GM19438 (cell line): ENCODE measurements around the gene LYST.
"Not testable (repeated sequence)": the region's sequence is repeated elsewhere in the genome, so short reads cannot be mapped to it uniquely, and the experiment has no call there.

Experiments used
- ATAC-seq: cut with Tn5 transposase; IDR thresholded peaks from one replicate; pipeline ENCODE4 v1.9.1; 2021; ENCODE audit warnings: low read depth; ENCODE audit not compliant: unreplicated experiment

The LYST gene

GRCh38 chr1:235663628-235664027, 203.1 kb downstream of the LYST start:
- ATAC-seq: no peak

DNA sequence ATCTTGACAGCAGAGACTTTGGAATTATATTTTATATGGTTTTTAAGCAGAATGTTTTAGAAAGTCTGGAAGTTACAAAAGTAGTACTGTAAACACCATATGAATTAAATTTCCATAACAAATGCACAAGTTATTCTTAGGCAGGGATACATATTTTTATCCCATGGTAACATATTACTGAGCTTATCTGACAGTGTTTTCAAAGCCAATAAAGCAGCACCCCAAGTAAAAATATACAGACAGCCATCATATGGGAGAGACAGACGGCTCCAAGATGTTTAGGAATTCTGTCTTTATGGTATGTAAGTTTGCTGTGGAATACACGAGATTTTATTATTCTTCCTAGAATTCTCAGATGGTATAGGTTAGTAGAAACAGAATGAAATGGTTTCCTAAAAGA, 205.1 kb downstream of the LYST start:
- ATAC-seq: no peak

GRCh38 chr1:235659186-235659771, 207.4 kb downstream of the LYST start:
- no peak for ATAC-seq

DNA sequence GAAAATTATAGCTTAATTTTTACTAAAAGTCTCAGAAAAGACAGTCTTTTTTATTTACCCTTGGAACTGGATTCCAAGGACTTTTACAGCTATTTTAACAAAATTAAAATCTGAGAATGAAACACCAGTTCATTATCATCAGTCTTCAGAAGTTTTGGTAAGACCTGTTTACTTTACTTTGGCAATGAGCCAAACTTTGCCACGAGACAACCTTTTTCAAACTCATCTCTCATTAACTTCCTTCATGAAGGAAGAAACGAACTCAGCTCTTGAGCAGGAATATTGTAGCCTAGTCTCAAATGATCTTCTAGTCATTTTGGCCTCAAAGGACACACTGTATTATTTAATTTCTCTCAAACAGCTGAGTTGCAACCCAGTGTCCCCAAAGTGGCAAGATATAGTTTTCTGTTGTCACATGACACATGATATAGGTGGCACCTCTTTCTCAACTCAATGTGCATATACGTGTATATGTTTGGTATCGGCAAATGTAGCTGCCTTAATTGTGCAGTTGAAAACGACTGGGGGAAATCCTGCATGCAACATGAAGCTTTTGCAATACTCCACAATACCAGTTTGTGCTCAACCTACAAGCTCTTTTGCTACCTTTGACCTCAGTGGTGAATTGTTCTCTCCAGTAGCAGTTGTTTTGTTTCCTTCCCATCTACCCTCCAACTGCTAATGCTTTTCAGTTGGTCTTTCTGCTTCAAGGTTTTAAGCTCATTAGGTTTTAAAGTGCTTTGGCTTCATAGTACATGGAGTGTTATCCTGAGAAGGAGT, 208.8 kb downstream of the LYST start:
- no peak for ATAC-seq

DNA sequence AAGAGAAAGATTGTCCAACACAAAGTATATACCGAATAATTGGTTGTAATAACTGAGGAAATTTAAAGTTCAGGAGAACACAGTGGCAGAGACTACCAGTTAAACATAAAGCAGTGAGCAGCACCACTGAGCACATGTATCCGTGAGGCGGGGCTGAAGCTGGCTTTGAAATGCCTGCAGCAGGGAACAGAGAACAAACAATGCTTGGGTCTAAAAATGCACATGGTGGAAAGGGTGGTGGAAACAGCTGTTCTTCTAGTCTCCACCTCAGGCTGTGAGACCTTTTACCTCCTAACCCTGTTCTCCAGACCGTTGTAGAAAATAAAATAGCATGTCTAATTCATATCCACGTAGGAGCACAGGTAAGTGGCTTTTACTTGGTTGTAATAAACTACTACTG, 209.4 kb downstream of the LYST start:
- ATAC-seq: no peak

DNA sequence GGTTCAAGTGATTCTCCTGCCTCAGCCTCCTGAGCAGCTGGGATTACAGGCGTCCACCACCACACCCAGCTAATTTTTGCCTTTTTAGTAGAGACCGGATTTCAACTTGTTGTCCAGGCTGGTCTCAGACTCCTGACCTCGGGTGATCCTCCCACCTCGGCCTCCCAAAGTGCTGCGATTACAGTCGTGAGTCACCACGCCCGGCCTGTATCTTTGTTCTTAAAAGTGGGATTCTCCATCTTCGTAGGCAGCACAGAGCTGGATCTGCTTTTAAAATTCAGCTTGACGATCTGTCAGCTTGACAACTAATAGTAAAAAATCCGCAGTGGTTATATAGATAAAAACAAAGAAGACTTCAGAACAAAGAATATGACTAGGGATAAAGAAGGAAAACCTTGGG, 214.3 kb downstream of the LYST start:
- ATAC-seq: no peak

DNA sequence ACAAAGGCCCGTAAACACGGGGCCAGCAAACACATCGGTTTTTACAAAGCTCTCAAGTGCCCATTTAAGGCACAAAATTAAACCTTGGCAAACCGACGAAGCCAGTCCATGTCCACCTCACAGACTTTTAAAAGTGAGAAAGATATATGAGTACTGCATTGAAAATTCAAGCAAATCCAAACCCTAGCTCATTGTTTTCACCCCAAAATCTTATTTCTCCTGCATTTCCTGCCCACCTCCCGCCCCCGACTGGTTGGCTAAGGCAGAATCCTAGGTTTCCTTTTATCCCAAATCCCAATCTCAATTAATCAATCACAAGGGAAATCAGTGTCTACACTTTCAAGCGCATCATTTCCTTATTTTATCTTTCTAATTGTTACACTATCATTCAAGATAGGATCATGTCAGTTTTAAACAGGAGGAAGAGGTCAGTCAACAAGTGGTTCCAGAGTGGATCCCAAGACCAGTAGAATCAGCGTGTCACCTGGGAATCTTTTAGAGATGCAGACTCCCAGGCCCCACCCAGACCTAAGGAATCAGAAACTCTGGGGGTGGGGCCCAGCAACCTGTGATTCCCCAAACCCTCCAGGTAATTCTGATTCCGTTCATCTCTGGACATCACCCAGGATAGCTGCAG, 215.4 kb downstream of the LYST start:
- ATAC-seq: no peak

DNA sequence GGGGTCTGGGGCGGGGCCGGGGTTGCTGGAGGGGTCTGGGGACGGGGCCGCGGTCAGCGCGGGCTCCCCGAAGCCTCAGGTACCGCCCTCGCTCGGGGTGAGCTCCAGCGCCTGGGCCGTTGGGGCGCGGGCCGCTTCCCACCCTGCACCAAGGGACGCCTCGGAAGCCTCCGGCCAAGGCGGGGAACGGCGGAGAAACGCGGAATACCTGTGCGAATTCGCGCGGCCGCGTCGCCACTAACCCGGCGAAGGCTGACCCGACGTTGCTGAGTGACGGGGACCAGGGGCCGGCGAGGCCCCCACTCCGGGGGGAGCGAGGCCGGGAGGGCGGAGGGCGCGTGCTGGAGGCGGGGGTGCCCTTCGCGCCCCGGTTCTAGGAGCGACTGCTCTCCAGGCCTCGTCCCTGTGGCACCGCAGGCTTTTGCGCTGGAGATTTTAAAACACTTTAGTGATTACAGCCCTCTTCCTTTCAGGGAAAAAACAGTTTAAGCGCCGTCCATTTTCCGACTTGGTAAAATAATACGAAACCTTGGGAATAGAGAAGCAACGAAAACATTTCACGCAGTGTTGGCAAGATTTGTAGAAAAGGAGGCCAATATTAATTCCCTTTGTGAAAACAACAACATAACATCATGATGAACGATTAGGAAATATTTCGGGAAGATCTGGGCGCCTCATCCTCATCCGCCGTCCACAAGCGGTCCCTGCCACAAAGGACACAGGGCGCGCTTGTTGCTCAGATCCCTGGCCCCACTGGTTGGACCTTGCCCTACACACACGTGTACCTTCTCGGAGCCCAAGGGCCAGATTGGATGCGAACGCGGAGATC, 216.2 kb downstream of the LYST start:
- no peak for ATAC-seq

- peak; percentile 56 for ATAC-seq
These were observed 217.1 kb downstream of the LYST start, which contains the start of gene GNG4 for GRCh38 chr1:235649368-235650163. GNG4 (minus strand) TSS chr1:235649784; CDS start chr1:235583838, 65,946 bp downstream.

DNA sequence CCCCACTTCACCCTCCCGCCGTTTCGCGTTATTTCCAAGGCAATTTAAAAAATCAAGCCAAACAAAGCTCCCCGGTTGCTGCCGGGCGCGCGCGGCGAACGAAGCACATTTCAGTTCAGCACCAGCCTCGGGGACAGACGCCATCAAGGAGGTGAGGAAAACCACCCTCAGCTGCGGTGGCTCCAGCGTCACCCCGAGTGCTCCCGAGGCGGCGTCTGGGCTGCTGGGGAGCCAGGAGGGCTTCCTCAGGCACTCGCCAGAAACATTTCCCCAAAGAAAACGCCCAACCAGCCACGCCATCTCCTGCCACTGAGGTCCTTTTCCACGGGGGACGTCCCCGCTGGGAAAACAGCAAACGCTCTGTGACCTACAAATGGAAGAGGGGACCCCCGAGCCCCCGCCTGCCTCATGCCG, 217.7 kb downstream of the LYST start:
- ATAC-seq: peak; percentile 66

DNA sequence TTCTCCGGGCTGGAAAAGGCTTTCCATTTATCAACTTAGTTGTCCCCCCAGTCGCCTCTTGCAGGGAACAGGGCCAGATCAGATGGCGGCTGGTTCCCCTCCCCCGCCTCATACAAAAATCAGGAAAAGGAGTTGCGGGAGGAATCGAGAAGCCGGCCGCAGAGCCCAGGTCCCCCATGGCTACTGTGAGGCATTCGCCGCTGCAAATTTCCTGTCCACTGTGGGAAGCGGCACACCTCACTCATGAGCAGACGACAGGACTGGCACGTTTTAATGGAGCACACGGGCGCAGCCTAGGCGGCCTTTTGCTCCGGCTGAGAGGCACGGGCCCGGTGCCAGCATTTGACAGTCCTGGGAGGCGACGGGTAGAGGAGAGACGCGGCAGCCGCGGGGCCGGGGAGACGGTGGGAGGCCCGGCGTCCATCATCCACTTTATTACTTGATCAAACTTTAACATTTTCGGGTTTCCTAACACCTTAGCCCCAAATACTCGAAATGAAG, 218.2 kb downstream of the LYST start:
- no peak for ATAC-seq

GRCh38 chr1:235647537-235647936, 219.2 kb downstream of the LYST start:
- not testable (repeated sequence) for ATAC-seq

GRCh38 chr1:235646463-235646862, 220.2 kb downstream of the LYST start:
- no peak for ATAC-seq

DNA sequence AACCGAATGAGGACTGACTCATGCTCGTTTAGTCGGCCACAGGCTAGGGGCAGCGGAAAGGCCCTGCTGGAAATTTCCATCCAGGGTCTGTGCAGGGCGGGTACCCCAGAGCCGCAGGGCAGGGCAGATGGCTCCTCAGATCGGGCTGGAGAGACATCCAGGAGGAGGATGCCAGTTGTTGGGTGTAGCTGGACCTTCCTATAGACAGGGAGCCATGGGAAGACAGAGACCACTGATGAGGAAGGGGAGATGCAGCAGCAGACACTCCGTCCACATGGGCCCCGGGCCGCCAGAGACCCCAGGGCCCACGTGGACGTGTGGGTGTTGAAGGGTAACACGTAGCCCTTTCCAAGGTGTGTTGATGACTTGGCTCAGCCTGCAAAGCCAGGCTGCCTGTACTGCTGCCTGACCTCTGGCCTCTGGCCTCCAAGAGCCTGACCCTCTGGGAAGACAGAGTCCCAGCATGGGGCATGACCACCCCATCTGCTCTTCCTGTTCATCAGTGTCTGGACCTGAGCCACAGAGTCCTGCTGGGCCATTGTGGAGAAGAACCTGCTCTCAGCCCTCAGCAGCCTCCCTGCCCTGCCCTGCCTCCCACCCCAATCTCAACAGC, 221.9 kb downstream of the LYST start:
- ATAC-seq: no peak

DNA sequence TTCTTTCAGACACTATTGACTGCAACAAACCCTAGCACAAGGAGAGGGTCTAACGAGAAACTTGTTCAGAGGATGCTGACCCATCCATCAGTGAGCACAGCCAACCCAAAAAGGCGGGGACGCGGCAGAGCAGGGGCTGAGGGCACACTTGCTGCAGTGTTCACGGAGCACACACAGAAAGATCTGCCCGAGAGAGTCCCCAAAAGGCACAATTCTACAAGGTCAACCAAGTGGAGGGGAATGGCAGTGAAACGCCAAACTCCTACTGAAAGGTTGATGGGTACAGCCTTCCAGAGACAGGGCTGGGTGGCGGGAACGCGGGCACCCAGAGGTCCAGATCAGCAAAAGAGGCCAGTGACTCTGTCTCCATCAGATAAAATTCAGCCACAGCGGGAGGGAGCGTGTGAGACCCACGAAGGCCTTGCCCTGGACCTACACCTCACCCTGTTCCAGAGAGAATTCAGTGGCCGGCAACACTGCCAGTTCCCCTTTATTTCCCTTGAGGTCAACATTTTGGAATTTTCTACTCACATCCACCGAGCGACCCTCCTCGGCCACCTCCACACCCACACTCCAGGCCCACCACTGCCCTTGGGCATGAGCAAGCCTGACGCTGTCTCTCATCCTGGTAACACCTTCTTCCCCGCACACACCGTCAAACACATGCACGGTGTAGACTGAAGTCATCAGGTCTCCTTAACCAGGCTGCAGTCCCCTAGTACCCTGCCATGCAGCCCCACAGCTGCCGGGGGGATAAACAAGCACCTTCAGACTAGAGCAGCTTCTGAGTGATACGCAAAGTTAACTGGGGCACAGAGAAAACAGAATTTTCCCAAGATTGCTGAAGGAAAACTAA, 222.6 kb downstream of the LYST start:
- ATAC-seq: no peak

GRCh38 chr1:235642943-235643371, 223.7 kb downstream of the LYST start:
- no peak for ATAC-seq

DNA sequence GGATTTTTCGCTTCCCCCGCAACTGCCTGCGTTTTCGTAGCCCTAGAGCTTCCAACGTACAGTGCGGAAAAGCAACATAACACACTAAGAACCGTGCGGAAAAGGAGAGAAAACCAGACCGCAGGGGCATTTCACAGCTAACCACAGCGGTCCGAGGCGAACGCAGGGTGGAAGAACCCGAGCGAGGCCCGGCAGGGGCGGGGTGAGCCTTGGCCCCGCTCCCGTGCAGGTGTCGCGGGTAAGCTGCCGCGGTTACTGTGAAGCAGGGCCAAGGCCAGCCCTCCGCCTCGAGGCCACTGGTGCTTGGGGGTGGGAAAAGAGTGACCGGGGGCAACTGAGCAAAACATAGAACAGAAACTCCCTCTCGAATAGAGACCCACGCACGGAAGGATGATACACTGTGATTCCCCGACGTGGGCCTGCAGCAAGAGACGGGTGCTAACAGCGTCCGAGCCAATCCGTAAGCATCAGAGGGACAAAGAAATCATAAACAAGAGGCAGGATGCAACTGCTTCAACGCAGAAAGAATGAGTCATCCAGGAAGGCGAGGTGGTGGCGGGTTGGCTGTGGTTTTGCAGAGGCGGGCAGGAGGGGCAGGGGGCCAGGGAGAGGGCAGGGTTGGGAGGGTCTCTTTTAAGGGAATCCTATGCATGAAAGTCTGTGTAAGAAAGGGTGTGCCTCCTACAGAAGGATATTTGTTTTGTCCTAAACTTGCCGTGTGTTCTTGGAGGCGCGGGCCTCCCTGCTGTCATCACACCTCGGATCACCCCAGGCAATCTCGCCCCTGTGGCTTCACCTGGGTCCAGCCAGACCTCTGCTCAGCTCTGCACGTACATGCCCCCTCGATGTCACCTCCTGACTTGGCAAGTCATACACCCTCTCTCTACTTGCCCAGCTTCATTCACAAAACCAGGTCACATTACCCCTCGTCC, 224.4 kb downstream of the LYST start:
- peak; percentile 78 for ATAC-seq
